ENCODE data around the gene PSTPIP1. TPM values are rescaled to one million over a fixed set of nuclear protein-coding genes. Genes with fewer than 3 reads are reported as not detected.

The PSTPIP1 gene
- total RNA-seq, 1 donor = 55.7 TPM

DNA sequence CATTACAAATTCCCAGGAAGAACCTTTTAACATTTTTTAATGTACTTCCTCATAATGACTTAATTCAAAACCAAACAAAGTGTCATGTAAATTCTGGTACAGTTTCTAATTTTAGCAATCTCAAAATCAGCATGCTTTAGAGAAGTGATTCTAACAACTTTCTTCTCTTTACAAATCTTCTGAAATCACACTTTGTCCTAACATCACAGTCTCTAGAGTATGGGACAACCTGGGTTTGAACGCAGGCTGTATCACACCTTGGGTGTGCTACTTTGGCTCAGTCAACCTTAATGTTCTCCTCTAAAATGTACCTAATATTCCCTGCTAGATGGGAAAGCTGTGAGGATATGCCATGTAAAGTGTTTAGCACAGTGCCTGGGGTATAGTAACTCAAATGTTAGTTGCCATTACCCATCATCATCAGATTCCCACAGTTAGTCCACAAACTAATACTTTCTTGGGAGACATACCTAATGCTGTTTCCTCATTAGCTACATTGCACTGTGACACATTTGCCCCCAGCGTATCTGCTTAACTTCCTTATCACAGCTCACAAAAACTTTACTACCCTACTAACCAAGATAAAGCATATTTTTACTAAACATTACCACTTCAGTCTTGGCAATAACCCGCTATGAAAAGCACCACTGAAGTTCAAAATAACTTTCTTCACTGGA, 72.9 kb downstream of the PSTPIP1 start:
- Histone ChIP-seq H3K4me3 (ENCODE audit: low read length) (no peak overlapping the region), H3K9me3 (ENCODE audit: low read depth, low read length) (no peaks in the 10 kb centered on the region), H3K4me1 (ENCODE audit: insufficient read depth, low read length) (peaks cover 39% of the 10 kb centered on the region), H3K27me3 (ENCODE audit: insufficient read depth, low read length) (no peaks in the 10 kb centered on the region)

DNA sequence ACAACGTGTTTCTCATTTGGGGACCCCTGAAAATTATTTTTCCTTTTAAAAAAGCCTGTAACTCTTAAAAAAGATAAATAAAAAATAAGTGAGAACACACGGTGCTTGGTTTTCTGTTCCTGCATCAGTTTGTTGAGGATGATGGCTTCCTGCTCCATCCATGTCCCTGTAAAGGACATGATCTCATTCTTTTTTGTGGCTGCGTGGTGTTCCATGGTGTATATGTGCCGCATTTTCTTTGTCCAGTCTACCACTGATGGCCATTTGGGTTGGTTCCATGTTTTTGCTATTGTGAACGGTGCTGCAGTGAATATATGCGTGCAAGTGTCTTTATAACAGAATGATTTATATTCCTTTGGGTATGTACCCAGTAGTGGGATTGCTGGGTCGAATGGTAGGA, 73.7 kb downstream of the PSTPIP1 start:
- H3K4me3 ChIP-seq (ENCODE audit: low read length) = no peak overlapping the region
- H3K9me3 ChIP-seq (ENCODE audit: low read depth, low read length) = no peaks in the 10 kb centered on the region
- peaks cover 39% of the 10 kb centered on the region for H3K4me1 ChIP-seq (ENCODE audit: insufficient read depth, low read length)
- no peaks in the 10 kb centered on the region for H3K27me3 ChIP-seq (ENCODE audit: insufficient read depth, low read length)

DNA sequence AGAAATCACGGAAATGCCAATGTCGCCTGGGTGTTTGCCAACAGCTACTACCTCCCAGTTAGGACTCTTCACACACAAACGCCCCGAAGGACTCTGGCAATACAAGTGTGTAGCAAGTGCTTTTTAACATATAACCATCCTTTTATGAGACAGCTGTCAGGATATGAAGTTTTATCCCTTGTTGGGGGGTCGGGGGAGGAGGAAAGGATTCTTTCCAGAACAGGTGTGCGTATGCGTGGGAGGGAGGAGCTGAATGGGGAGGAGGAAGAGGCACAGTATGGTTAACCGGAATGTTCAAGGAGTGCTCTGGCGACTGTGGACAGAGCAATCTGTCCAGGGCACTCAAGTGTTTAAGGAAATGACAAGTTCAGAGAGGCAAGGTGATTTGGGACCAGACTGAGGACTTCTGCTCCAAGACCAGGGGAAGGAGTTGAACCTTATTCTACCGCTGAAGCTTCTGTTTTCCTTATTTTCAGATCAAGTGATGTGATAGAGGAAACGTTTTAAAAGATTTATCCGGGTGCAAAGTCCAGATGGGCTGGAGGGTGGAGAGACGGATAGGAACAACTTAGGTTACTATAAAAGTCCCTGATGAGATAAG, 74.7 kb downstream of the PSTPIP1 start:
- Histone ChIP-seq H3K4me3 (ENCODE audit: low read length) (peak overlapping the region; percentile 63), H3K9me3 (ENCODE audit: low read depth, low read length) (no peaks in the 10 kb centered on the region), H3K27me3 (ENCODE audit: insufficient read depth, low read length) (no peaks in the 10 kb centered on the region), H3K4me1 (ENCODE audit: insufficient read depth, low read length) (peaks cover 39% of the 10 kb centered on the region)

DNA sequence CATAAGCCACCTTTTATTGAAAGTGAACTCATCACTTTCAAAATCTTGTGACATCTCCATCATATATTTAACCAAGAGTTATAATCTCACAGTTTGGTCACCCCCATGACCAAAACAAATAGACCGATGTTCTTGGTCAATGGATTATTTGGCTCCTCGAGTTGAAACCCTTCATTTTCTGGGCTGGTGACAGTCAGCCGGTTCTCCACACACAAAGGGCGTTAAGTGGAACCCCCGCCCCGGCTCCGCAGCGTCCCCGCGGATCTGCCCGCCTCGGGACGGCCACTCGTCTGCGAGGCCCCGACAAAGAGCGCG, 75.2 kb downstream of the PSTPIP1 start:
- peak overlapping the region; percentile 63 for H3K4me3 ChIP-seq (ENCODE audit: low read length)
- H3K27me3 ChIP-seq (ENCODE audit: insufficient read depth, low read length) = no peaks in the 10 kb centered on the region
- peaks cover 39% of the 10 kb centered on the region for H3K4me1 ChIP-seq (ENCODE audit: insufficient read depth, low read length)
- H3K9me3 ChIP-seq (ENCODE audit: low read depth, low read length) = no peaks in the 10 kb centered on the region

DNA sequence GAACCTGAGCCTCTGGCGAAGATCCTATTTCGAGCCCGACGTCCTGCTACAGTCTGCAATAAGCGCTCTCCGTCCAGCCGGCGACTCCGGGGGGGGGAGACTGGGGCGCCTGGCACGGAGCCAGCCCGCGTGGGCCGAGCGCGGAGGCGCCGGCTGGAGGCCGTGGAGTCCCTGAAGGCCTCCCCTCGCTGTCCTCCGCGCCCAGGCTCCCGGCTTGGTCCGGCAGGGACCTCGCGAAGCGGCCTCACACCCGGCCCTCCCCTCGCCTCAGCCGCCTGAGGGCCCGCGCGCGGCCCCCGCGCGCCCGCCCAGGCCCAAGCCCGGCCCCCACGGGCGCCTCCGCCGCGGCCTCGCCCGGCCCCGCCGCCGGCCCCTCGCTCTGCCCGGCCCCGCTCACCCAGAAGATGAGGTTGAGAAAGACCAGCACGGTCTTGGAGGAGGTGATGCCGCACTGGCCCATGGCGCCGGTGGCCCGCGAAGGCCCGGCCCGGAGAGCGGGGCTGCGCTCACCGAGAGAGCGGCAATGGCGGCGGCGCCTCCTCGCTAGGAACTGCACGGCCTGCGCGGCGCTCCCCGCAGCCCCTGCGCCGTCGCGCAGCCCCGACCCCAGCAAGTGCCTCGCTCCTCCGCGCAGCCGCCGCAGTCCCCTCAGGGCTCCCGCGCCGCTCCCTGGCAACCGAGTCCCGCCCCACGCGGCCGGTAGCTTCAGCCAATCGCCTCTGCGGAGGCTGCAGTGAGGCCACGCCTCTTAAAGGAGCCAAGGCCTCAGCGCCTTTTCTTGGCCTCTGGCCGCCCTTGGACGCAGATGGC, 75.8 kb downstream of the PSTPIP1 start, which contains the start of gene TSPAN3:
Gene TSPAN3, minus strand, starts transcription at position 615 of the 810 bp plus-strand sequence. Its CDS starts 155 bp downstream, at position 460.
- no peaks in the 10 kb centered on the region for H3K27me3 ChIP-seq (ENCODE audit: insufficient read depth, low read length)
- peaks cover 39% of the 10 kb centered on the region for H3K4me1 ChIP-seq (ENCODE audit: insufficient read depth, low read length)
- H3K9me3 ChIP-seq (ENCODE audit: low read depth, low read length) = no peaks in the 10 kb centered on the region
- H3K4me3 ChIP-seq (ENCODE audit: low read length) = peak within 1 kb of the TSS; percentile 63

DNA sequence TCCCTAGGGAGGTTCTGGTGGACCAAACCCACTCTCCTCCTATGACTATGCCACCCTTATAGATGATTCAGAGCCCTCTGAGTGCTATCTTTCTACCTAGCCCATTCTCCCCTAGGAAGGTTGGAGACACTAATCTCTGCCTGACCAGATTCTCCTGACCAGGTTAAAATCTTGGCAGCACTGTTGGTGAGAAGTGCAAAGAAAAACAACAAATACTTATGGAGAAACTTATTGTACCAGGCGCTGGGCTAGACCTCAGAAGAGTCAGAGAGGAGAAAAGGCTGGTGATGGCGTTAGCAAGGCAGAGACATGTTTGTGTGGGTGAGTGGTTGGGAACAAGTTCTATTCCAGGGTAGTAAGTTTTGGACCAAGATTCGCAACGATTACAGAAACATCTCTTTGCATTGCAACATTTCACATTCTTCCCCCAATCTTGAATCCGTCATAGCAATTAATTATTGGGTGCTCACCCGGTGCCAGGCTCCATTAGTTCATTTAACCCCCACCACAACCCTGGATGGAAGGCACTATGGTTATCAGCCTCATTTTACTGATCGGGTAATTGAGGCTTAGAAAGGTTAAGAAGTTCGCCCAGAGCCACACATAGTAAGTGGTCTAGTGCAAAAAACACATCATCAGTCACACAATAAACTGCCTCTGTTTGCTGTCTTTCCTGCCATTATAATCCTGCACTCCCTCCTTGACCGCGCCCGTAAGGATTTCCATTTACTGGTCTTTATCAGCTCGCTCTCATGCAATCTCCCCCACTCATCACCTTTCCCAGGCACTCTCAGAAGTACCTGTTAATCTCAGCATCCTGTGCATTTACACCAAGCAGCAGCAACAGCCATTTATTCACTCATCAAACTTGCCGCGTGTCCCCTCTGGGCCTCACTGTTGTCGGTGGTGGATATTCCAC, 76.6 kb downstream of the PSTPIP1 start:
- Histone ChIP-seq H3K9me3 (ENCODE audit: low read depth, low read length) (no peaks in the 10 kb centered on the region), H3K27me3 (ENCODE audit: insufficient read depth, low read length) (no peaks in the 10 kb centered on the region), H3K4me1 (ENCODE audit: insufficient read depth, low read length) (peaks cover 38% of the 10 kb centered on the region), H3K4me3 (ENCODE audit: low read length) (peak overlapping the region; percentile 63)

DNA sequence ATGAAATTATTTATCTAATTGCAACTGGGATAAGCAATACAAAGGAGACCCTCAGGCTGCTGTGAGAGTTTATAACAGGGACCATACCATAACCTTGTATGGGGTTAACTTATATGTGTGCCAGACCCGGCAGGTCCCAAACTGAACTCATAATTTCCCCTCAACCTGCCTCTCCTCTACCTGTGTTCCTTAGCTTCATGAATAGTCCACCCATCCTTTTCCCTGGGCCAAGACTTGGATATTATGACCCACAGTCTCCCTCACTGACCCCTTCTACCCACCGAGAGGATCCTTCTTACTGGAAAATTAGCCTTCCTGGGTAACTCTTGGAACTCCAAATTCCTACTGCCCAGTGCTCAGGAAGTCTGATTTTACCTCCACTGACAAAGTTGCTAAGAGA, 79.4 kb downstream of the PSTPIP1 start:
- Histone ChIP-seq H3K9me3 (ENCODE audit: low read depth, low read length) (no peaks in the 10 kb centered on the region), H3K27me3 (ENCODE audit: insufficient read depth, low read length) (no peaks in the 10 kb centered on the region), H3K4me3 (ENCODE audit: low read length) (no peak overlapping the region), H3K4me1 (ENCODE audit: insufficient read depth, low read length) (peaks cover 16% of the 10 kb centered on the region)

DNA sequence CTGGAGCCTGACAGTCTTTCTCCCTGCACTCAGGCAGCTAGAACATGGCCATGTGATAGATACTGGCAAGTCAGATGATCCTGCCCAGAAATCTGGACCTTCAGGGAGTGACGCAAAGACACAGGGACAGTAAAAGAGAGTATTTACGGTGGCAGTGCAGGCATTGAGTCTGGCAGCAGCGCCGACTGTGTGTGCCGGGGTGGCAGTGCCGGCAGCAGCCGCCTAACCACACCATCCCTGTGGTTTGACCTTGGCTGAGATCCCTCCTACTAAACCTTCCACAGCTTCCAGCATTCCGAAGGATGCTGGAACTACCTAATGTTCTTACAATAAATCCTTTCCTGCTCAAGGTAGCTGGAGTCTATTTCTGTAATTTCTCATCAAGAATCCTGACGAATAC, 80.6 kb downstream of the PSTPIP1 start:
- no peaks in the 10 kb centered on the region for H3K27me3 ChIP-seq (ENCODE audit: insufficient read depth, low read length)
- H3K4me1 ChIP-seq (ENCODE audit: insufficient read depth, low read length) = peaks cover 6% of the 10 kb centered on the region
- H3K9me3 ChIP-seq (ENCODE audit: low read depth, low read length) = no peaks in the 10 kb centered on the region
- H3K4me3 ChIP-seq (ENCODE audit: low read length) = no peak overlapping the region

DNA sequence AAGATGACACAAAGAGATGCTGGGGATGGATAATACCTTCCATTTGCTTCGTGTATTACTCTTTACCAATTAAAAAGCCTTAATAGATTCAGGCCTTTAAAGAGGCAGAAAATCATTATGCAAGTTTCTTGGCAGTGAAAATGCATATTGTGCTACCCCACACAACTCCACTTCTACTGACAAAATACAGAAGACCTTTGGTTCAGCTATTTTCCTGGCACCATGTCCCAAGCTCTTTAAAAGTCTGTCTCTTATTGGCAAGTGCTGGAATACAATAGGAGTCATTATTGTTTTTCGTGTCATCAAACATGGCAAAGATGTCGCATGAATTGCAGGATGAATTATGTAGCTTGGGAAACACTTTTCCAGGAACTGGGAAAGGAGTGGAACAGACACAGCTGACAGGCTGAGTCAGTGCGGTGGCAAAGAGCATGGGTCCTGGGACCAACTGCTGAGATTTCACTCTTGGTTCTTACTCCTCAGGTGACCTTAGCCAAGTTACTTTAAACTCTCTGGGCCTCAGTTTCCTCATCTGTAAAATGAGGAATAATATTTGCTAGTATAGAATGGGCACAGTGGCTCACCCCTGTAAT, 81.5 kb downstream of the PSTPIP1 start:
- Histone ChIP-seq H3K27me3 (ENCODE audit: insufficient read depth, low read length) (no peaks in the 10 kb centered on the region), H3K4me3 (ENCODE audit: low read length) (no peak overlapping the region), H3K4me1 (ENCODE audit: insufficient read depth, low read length) (peaks cover 2% of the 10 kb centered on the region), H3K9me3 (ENCODE audit: low read depth, low read length) (no peaks in the 10 kb centered on the region)

DNA sequence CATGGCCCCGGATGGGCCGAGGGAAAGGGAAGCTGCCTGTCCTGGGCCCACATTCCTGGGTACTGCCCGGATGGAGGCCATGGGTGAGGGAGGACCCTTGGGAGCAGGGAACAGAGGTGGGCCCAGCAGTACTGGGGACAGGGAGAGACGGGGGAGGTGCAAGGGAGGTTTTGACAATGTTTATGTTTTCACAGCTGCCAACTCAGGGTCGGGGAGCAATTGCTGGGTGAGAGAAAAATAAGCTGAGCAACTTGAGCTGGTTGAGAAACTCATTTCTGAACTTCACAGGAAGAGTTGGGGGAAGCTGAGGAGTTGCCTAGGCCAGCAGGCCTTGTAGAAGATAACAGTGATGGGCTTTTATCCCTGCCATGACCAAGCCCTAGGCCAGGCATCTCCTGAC, 87.0 kb downstream of the PSTPIP1 start:
- H3K27me3 ChIP-seq (ENCODE audit: insufficient read depth, low read length) = no peaks in the 10 kb centered on the region
- no peak overlapping the region for H3K4me3 ChIP-seq (ENCODE audit: low read length)
- H3K4me1 ChIP-seq (ENCODE audit: insufficient read depth, low read length) = peaks cover 31% of the 10 kb centered on the region
- H3K9me3 ChIP-seq (ENCODE audit: low read depth, low read length) = no peaks in the 10 kb centered on the region

DNA sequence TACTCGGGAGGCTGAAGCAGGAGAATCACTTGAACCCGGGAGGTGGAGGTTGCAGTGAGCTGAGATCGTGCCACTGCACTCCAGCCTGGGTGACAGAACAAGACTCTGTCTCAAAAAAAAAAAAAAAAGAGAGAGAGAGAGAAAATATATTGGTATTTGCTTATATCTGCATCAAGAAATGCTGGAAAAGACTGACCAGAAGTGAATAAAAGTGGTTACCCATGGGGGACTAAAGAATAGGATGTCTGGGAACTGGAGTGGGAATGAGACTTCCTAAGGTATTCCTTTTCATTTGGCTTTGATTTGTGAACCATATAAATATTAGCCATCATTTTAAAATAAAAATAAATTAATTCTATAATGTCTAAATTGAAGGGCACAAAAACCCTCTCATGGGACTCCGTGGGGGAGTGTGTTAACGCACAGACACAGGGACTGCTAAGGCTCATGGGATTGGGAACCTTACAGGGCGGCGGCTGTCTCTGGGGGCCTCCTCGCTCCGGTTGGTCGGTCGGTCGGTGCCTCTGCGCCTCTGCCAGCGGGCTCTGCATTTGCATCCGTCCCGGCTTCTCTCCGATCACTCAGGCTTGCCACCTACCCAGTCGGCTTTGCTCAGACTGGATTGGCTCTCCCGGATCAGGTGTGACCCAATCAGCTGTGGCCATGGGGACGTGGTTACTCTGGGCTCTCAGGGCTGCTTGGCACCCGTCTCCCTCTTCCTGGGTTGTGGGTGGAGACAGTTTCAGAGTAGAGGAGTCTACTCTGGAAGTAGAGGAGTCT, 88.6 kb downstream of the PSTPIP1 start:
- Histone ChIP-seq H3K27me3 (ENCODE audit: insufficient read depth, low read length) (no peaks in the 10 kb centered on the region), H3K4me1 (ENCODE audit: insufficient read depth, low read length) (peaks cover 31% of the 10 kb centered on the region), H3K4me3 (ENCODE audit: low read length) (no peak overlapping the region), H3K9me3 (ENCODE audit: low read depth, low read length) (no peaks in the 10 kb centered on the region)

DNA sequence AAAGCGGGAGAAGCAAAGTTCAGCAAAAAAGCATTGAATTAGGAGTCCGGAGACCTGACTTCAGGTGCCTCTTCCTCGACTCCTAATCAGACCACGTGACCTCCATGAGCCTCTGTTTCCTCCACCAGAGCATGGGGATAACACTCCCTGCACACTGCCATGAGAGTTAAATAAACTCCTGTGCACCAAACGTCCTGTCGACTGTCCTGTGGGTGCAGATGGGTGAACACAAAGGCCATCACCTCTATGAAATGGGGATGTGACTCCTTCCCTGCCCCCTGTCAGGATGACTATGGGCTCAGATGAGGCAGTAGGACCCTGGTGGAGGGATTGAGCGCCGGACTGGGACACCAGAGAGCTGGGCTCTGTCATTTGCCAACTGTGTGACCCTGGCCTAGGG, 89.5 kb downstream of the PSTPIP1 start:
- peaks cover 31% of the 10 kb centered on the region for H3K4me1 ChIP-seq (ENCODE audit: insufficient read depth, low read length)
- no peaks in the 10 kb centered on the region for H3K9me3 ChIP-seq (ENCODE audit: low read depth, low read length)
- no peak overlapping the region for H3K4me3 ChIP-seq (ENCODE audit: low read length)
- no peaks in the 10 kb centered on the region for H3K27me3 ChIP-seq (ENCODE audit: insufficient read depth, low read length)

DNA sequence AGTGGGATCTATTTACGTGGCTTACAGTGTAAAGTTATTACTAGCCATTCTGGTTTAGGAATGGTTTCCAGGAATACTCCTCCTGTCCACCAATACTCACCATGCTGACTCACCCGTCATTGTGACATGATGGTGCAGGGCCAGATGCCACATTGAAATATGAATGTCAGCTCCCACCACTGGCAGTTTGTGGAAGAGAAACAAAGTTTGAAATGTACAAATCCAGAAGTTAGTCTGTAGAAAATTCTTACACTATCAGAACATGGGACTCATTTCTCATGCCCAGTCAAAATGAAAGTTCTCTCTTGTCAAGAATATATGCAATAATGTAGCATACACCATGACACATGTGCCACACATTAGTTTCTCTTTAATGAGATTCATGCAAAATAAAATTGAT, 90.4 kb downstream of the PSTPIP1 start:
- H3K4me1 ChIP-seq (ENCODE audit: insufficient read depth, low read length) = peaks cover 31% of the 10 kb centered on the region
- no peaks in the 10 kb centered on the region for H3K9me3 ChIP-seq (ENCODE audit: low read depth, low read length)
- H3K27me3 ChIP-seq (ENCODE audit: insufficient read depth, low read length) = no peaks in the 10 kb centered on the region
- no peak overlapping the region for H3K4me3 ChIP-seq (ENCODE audit: low read length)

Data from mononuclear cell (primary cell).